GM21447 (cell line): Measurements from ENCODE around the gene SLC25A12.
"Not testable (repeated sequence)": the region's sequence is repeated elsewhere in the genome, so short reads cannot be mapped to it uniquely, and the experiment has no call there.

Experiments
- ATAC-seq: cut with Tn5 transposase; IDR thresholded peaks from one replicate; pipeline ENCODE4 v1.9.1; 2021; ENCODE audit not compliant: unreplicated experiment

The SLC25A12 gene

GRCh38 chr2:171792886-171793580, 101.0 kb downstream of the SLC25A12 start:
- ATAC-seq: no peak

- ATAC-seq: no peak
These were observed 101.9 kb downstream of the SLC25A12 start for GRCh38 chr2:171792157-171792556.

- no peak for ATAC-seq
These were observed 102.7 kb downstream of the SLC25A12 start for GRCh38 chr2:171791361-171791760.

- no peak for ATAC-seq
These were observed 104.1 kb downstream of the SLC25A12 start for GRCh38 chr2:171789956-171790355.

GRCh38 chr2:171788316-171788993, 105.6 kb downstream of the SLC25A12 start:
- no peak for ATAC-seq

- ATAC-seq: no peak
These were observed 106.5 kb downstream of the SLC25A12 start for GRCh38 chr2:171787333-171788072.

- ATAC-seq: no peak
These were observed 108.6 kb downstream of the SLC25A12 start for GRCh38 chr2:171785450-171785849.

- no peak for ATAC-seq
These were observed 115.5 kb downstream of the SLC25A12 start for GRCh38 chr2:171778515-171778914.

GRCh38 chr2:171774581-171774980, 119.5 kb downstream of the SLC25A12 start:
- ATAC-seq: not testable (repeated sequence)

- no peak for ATAC-seq
These were observed 121.7 kb downstream of the SLC25A12 start for GRCh38 chr2:171772373-171772772.

- no peak for ATAC-seq
These were observed 122.6 kb downstream of the SLC25A12 start for GRCh38 chr2:171771463-171771862.

- ATAC-seq: no peak
These were observed 130.4 kb downstream of the SLC25A12 start for GRCh38 chr2:171763602-171764001.

GRCh38 chr2:171762879-171763573, 131.0 kb downstream of the SLC25A12 start:
- ATAC-seq: no peak

- ATAC-seq: not testable (repeated sequence)
These were observed 132.9 kb downstream of the SLC25A12 start for GRCh38 chr2:171761176-171761575.

- not testable (repeated sequence) for ATAC-seq
These were observed 135.3 kb downstream of the SLC25A12 start for GRCh38 chr2:171758762-171759161.

GRCh38 chr2:171754254-171754939, 139.6 kb downstream of the SLC25A12 start:
- ATAC-seq: no peak

- ATAC-seq: no peak
These were observed 146.7 kb downstream of the SLC25A12 start for GRCh38 chr2:171747371-171747770.

GRCh38 chr2:171745806-171746205, 148.2 kb downstream of the SLC25A12 start:
- no peak for ATAC-seq

GRCh38 chr2:171745141-171745540, 148.9 kb downstream of the SLC25A12 start:
- no peak for ATAC-seq

GRCh38 chr2:171742760-171743159, 151.3 kb downstream of the SLC25A12 start:
- no peak for ATAC-seq

- ATAC-seq: no peak
These were observed 152.9 kb downstream of the SLC25A12 start for GRCh38 chr2:171741189-171741588.
